Calu3 (cell line): Measurements from ENCODE around the gene OSMR. TPM values are rescaled to one million over a fixed set of nuclear protein-coding genes. Genes with fewer than 3 reads are reported as not detected.
A peak's percentile ranks its signal among the peaks of the same experiment; 100 is the strongest.

Experiments
- BruUV-seq: library from RNA; stranded (reverse); fragments of 400-500 nt; replicated peaks from 2 replicates; lab custom pipeline; 2021; lab: Mats Ljungman, UMichigan
- CTCF ChIA-PET: fragments of 300-600 bp; sonication (Branson Sonifier 250); formaldehyde crosslinking; loops from one replicate; lab custom pipeline; 2022; ENCODE audit warnings: antibody characterized with exemption; lab: Charles Lee
- DNase-seq: peaks from one replicate; pipeline ENCODE4 v3.0.0; 2022
- H3K27ac Mint-ChIP-seq: one replicate; pipeline ENCODE4 v1.8.0; 2022; ENCODE audit warnings: mixed read lengths; ENCODE audit not compliant: unreplicated experiment
- H3K27me3 Mint-ChIP-seq: one replicate; pipeline ENCODE4 v1.8.0; 2022; ENCODE audit warnings: mixed read lengths; ENCODE audit not compliant: unreplicated experiment
- H3K36me3 Mint-ChIP-seq: one replicate; pipeline ENCODE4 v1.8.0; 2022; ENCODE audit warnings: mild to moderate bottlenecking, moderate library complexity, mixed read lengths; ENCODE audit not compliant: insufficient read depth, unreplicated experiment
- H3K4me1 Mint-ChIP-seq: one replicate; pipeline ENCODE4 v1.8.0; 2022; ENCODE audit warnings: mild to moderate bottlenecking, low read depth, mixed read lengths; ENCODE audit not compliant: unreplicated experiment
- H3K4me3 Mint-ChIP-seq: one replicate; pipeline ENCODE4 v1.8.0; 2022; ENCODE audit warnings: mild to moderate bottlenecking, low read depth, moderate library complexity, mixed read lengths; ENCODE audit not compliant: unreplicated experiment
- H3K9me3 Mint-ChIP-seq: one replicate; pipeline ENCODE4 v1.8.0; 2022; ENCODE audit warnings: low read depth, mixed read lengths; ENCODE audit not compliant: unreplicated experiment
- CTCF ChIP-seq: fragments of 200-600 bp; IDR thresholded peaks from one replicate; pipeline ENCODE4 v1.8.0; 2022; ENCODE audit warnings: antibody characterized with exemption; ENCODE audit not compliant: unreplicated experiment
- intact Hi-C: fragments of 100-400 bp; cut with micrococcal nuclease; formaldehyde crosslinking; loops from one replicate; pipeline ENCODE4 v1.10.0; 2022; ENCODE audit not compliant: unreplicated experiment
- total RNA-seq: library from RNA; stranded (reverse); gene quantifications from 2 replicates; pipeline ENCODE4 v1.2.3, GENCODE V29; 2022

OSMR gene
- total RNA-seq, 1 experiment from 2014 or later = 76.4 TPM

GRCh38 chr5:38871058-38871605 is 25.3 kb downstream of the OSMR start:
- BruUV-seq = TSS peak; percentile 85

GRCh38 chr5:38871790-38872551 is 26.2 kb downstream of the OSMR start:
- TF ChIP-seq CTCF = no peak
- Mint-ChIP-seq H3K36me3 (peaks cover 48% of the 10 kb centered on the region), H3K4me3 (peak overlapping the region; percentile 41), H3K9me3 (peaks cover 3% of the 10 kb centered on the region), H3K27ac (peak overlapping the region; percentile 94), H3K4me1 (peaks cover 72% of the 10 kb centered on the region), H3K27me3 (no peaks in the 10 kb centered on the region)
- intact Hi-C loops = loop anchor here (1.0 kb wide), 3 partner anchors 18 to 45 kb away; no protein-coding TSS in a partner anchor
- CTCF ChIA-PET = interaction anchor here (0.9 to 1.1 kb wide), 3 partner anchors 18 to 62 kb away, joined by 3 to 9 read pairs (median 7); no protein-coding TSS in a partner anchor
- BruUV-seq = no TSS peak
- peak; percentile 57 for DNase-seq

More at GRCh38 chr5:38871058-38871605, 25.3 kb downstream of the OSMR start:
- peaks cover 78% of the 10 kb centered on the region for H3K4me1 Mint-ChIP-seq
- no peak for TF ChIP-seq CTCF
- no peak for DNase-seq
- H3K9me3 Mint-ChIP-seq = peaks cover 3% of the 10 kb centered on the region
- CTCF ChIA-PET = interaction anchor here (1.6 kb wide), 1 partner anchor 17 kb away, joined by 4 read pairs; no protein-coding TSS in a partner anchor
- H3K27me3 Mint-ChIP-seq = no peaks in the 10 kb centered on the region
- peak overlapping the region; percentile 41 for H3K4me3 Mint-ChIP-seq
- peaks cover 40% of the 10 kb centered on the region for H3K36me3 Mint-ChIP-seq
- intact Hi-C loops = no loop called here
- peak overlapping the region; percentile 94 for H3K27ac Mint-ChIP-seq

GRCh38 chr5:38872826-38873225 is 27.0 kb downstream of the OSMR start:
- Mint-ChIP-seq H3K27me3 (no peaks in the 10 kb centered on the region), H3K4me3 (peak overlapping the region; percentile 26), H3K36me3 (peaks cover 55% of the 10 kb centered on the region), H3K27ac (peak overlapping the region; percentile 94), H3K9me3 (peaks cover 3% of the 10 kb centered on the region), H3K4me1 (peaks cover 64% of the 10 kb centered on the region)
- CTCF ChIA-PET = interaction anchor here (1.1 kb wide), 1 partner anchor 25 kb away, joined by 9 read pairs; no protein-coding TSS in a partner anchor
- no peak for TF ChIP-seq CTCF
- intact Hi-C loops = loop anchor here (1.0 kb wide), 3 partner anchors 19 to 46 kb away; no protein-coding TSS in a partner anchor
- BruUV-seq = no TSS peak
- DNase-seq = no peak

- Mint-ChIP-seq H3K27me3 (no peaks in the 10 kb centered on the region), H3K4me3 (no peak overlapping the region), H3K27ac (peak overlapping the region; percentile 4), H3K36me3 (peaks cover 61% of the 10 kb centered on the region), H3K4me1 (peaks cover 51% of the 10 kb centered on the region), H3K9me3 (no peaks in the 10 kb centered on the region)
- BruUV-seq = no TSS peak
- no peak for TF ChIP-seq CTCF
- intact Hi-C loops = no loop called here
- no peak for DNase-seq
- CTCF ChIA-PET = no interaction called here
These were observed 29.2 kb downstream of the OSMR start for GRCh38 chr5:38874948-38875456.
